Adipose tissue (tissue), 3 donors: ENCODE data around the gene RTP2. TPM values are rescaled to one million over a fixed set of nuclear protein-coding genes. Genes with fewer than 3 reads are reported as not detected.

Source experiments
- H3K27ac ChIP-seq: one replicate; pipeline ENCODE4 v1.5.1; 2013; ENCODE audit warnings: low read depth, low read length
- WGBS, 3 donors: extraction: QIAGEN DNeasy Blood & Tissue Kit; methylation state at CpG; one replicate each; pipeline ENCODE4 v1.1.7; 2013; 5-methylcytosine and 5-hydroxymethylcytosine counted together
- polyA plus RNA-seq, 3 donors: library from polyadenylated mRNA; stranded (reverse); fragments of 200-250 nt; gene quantifications; one replicate each; pipeline ENCODE4 v1.2.3, GENCODE V29; 2013
- donor health status: healthy with polysubstance abuse.
- donor health status: Bipolar disorder and iron deficiency.
- donor health status: healthy.

Gene RTP2
- polyA plus RNA-seq, 3 donors = not detected

GRCh38 chr3:187739561-187740332, 37.4 kb upstream of the RTP2 start:
- peak overlapping the region; percentile 89 for H3K27ac ChIP-seq
- WGBS, 3 donors = 1 to 2% (median 1%) methylated on average over 53 of the region's 53 CpGs

GRCh38 chr3:187739094-187739560, 36.8 kb upstream of the RTP2 start:
- 0 to 1% (median 1%) methylated on average over 22 of the region's 22 CpGs for WGBS, 3 donors
- H3K27ac ChIP-seq = peak overlapping the region; percentile 94

GRCh38 chr3:187738331-187739093, 36.2 kb upstream of the RTP2 start:
- peak overlapping the region; percentile 94 for H3K27ac ChIP-seq
- 0% methylated on average over 43 of the region's 43 CpGs for WGBS, 3 donors

GRCh38 chr3:187738071-187738330, 35.6 kb upstream of the RTP2 start:
- 0 to 1% (median 1%) methylated on average over 7 of the region's 7 CpGs for WGBS, 3 donors
- peak overlapping the region; percentile 94 for H3K27ac ChIP-seq

GRCh38 chr3:187737368-187738070, 35.2 kb upstream of the RTP2 start:
- 2 to 11% (median 3%) methylated on average over 41 of the region's 41 CpGs for WGBS, 3 donors
- H3K27ac ChIP-seq = peak overlapping the region; percentile 94

DNA sequence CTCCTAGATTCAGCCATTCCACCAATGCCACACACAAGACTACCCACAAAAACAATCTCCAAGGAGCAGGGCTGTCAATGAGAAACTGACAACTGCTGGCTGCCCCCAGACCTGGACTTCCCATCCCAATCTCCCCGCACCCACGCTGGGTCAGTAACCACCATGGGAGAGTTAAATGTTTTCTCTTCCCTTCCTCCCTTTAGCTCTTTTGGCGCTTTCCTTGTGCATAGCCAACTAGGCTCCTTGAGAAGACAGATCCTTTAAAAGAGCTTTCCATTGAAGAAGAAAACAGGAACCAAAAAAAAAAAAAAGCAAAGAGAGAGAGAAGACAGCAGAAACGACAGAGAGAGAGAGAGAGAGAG, 34.6 kb upstream of the RTP2 start:
- WGBS, 3 donors = 45 to 71% (median 59%) methylated on average over 3 to 4 of the region's 4 CpGs
- H3K27ac ChIP-seq = peak overlapping the region; percentile 68

DNA sequence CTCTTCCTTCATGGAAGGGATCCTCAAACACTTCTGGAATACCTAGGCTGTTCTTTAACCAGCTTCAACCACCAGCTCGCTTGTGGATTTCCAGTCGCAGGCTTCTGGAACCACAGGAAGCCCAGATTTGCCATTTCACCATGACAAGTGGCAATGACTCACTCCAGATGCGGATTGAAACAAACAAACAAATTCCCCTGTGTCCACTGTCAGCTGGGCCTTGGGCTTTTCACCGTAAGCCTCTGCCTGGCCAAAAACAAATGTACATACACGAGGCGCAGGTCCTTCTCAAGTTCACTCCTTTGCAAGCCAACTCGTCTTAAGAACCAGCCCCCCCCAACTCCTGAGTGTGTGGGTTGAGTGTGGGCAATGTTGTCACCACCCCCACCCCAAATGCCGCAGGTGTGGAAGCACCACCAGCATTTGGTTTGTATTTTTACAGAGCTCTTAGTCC, 34.1 kb upstream of the RTP2 start:
- WGBS, 3 donors = 50 to 79% (median 56%) methylated on average over 8 of the region's 8 CpGs
- H3K27ac ChIP-seq = peak overlapping the region; percentile 68

- 42 to 63% (median 57%) methylated on average over 3 of the region's 3 CpGs for WGBS, 3 donors
- peak overlapping the region; percentile 60 for H3K27ac ChIP-seq
Measured at GRCh38 chr3:187735837-187736236, 33.5 kb upstream of the RTP2 start.

GRCh38 chr3:187735383-187735782, 33.0 kb upstream of the RTP2 start:
- peak overlapping the region; percentile 60 for H3K27ac ChIP-seq
- WGBS, 3 donors = 84 to 94% (median 89%) methylated on average over 3 of the region's 3 CpGs

DNA sequence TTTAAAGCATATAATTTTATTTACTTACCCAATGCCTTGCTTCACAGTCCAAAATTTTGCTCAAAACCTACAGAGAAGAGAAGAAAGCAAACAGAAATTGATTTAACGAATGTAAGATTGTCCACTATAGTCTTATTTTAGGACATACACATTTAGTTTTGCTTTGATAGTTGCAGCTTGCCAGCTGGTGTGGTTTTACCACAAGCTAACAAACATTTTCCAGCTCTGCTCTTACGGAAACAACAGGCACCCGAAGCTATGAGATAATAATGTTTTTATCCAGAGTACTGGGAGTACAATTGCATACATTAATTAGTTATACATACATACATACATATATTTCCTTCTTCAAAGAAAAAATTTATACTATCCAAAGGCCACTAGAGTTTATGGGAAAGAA, 32.5 kb upstream of the RTP2 start:
- no peak overlapping the region for H3K27ac ChIP-seq
- 80 to 91% (median 82%) methylated on average over 3 of the region's 3 CpGs for WGBS, 3 donors

GRCh38 chr3:187733371-187733770, 31.0 kb upstream of the RTP2 start:
- WGBS, 3 donors = 94 to 95% (median 95%) methylated on average over 11 of the region's 11 CpGs
- no peak overlapping the region for H3K27ac ChIP-seq

DNA sequence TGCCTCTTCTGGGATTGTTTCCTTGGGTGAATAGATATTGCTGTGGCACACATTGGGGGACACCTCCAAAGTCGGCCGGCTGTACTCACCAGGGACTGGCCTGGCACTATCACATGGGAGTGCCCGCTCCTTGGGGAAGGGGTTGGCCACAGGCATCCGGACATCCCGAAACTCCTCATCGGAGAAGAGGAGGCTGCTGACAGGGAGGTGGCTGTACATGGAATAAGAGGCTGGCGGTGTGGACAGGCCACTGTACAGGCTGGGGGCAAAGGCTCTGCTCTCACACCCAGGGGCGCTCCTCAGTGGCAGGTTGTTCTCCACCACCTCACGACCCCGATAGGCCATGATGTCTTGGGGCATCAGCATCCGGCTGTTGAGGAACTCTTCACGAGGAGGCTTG, 27.2 kb upstream of the RTP2 start:
- 90 to 94% (median 92%) methylated on average over 12 of the region's 12 CpGs for WGBS, 3 donors

GRCh38 chr3:187728940-187729583, 26.7 kb upstream of the RTP2 start:
- H3K27ac ChIP-seq = no peak overlapping the region
- 88 to 90% (median 89%) methylated on average over 13 of the region's 13 CpGs for WGBS, 3 donors

More for the DNA sequence above, 27.2 kb upstream of the RTP2 start:
- no peak overlapping the region for H3K27ac ChIP-seq

DNA sequence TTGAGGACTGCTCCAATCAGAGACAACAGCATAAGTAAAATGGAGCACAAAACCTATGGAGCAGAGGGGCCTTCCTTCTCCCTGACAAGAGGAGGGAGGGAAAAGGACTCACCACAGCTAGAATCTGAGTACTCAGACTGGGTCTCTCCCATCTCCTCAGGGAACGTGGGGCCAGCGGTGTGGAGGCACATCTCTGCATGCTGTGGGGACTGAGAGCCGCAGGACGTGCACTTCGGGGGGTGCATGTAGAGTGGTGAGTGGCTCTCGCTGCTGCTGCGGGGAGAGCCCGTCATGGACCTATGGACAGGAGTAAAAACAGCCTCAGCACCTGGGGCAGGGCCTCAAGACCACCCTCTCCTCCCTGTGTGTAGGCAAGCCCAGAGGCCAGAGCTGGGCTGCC, 25.9 kb upstream of the RTP2 start:
- 89 to 98% (median 92%) methylated on average over 8 of the region's 8 CpGs for WGBS, 3 donors
- no peak overlapping the region for H3K27ac ChIP-seq

GRCh38 chr3:187726564-187726963, 24.2 kb upstream of the RTP2 start:
- no peak overlapping the region for H3K27ac ChIP-seq
- WGBS, 3 donors = 89 to 96% (median 95%) methylated on average over 13 of the region's 13 CpGs

GRCh38 chr3:187725653-187726370, 23.5 kb upstream of the RTP2 start:
- no peak overlapping the region for H3K27ac ChIP-seq
- 83 to 90% (median 88%) methylated on average over 7 of the region's 7 CpGs for WGBS, 3 donors

DNA sequence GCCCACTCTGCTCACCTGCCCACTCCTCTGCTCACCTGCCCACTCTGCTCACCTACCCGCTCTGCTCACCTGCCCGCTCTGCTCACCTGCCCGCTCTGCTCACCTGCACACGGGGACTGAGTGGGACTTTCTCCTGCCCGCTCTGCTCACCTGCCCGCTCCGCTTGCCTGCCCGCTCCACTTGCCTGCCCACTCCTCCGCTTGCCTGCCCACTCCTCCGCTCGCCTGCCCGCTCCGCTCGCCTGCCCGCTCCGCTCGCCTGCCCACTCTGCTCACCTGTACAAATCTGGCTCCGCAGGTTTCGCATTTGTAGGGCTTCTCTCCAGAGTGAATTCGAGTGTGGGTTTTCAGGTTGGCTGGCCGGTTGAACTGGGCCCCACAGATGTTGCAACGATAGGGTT, 22.9 kb upstream of the RTP2 start:
- no peak overlapping the region for H3K27ac ChIP-seq
- WGBS, 3 donors = 89 to 96% (median 91%) methylated on average over 22 of the region's 22 CpGs

DNA sequence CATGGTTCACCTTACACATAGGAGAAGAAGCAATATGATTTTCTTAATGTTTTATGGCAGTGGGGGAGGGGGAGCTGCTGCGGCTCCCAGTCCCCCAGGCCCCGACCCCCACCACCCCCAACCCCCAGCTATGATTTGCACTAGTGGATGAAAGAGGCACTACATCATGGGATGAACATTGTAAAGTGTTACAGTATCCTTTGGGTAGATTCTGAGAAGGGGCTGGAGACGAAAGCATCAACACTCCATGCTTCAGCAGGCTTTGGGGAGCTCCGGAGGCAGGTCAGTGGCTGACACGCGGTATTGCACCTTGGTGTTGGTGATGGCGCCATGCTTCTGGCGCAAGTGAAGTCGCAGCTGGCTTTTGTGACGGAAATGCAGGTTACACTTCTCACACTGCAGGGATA, 19.9 kb upstream of the RTP2 start:
- WGBS, 3 donors = 90 to 95% (median 90%) methylated on average over 10 of the region's 10 CpGs
- no peak overlapping the region for H3K27ac ChIP-seq
